HG02759 (cell line): ENCODE measurements around the gene GFOD2.

Experiments used
- ATAC-seq: cut with Tn5 transposase; IDR thresholded peaks from one replicate; pipeline ENCODE4 v1.9.1; 2021; ENCODE audit warnings: mild to moderate bottlenecking, moderate library complexity; ENCODE audit not compliant: unreplicated experiment

GFOD2 gene

GRCh38 chr16:67673712-67674580 is 45.2 kb downstream of the GFOD2 start:
- no peak for ATAC-seq

- ATAC-seq: no peak
Observed at GRCh38 chr16:67672739-67673662, 46.1 kb downstream of the GFOD2 start.

DNA sequence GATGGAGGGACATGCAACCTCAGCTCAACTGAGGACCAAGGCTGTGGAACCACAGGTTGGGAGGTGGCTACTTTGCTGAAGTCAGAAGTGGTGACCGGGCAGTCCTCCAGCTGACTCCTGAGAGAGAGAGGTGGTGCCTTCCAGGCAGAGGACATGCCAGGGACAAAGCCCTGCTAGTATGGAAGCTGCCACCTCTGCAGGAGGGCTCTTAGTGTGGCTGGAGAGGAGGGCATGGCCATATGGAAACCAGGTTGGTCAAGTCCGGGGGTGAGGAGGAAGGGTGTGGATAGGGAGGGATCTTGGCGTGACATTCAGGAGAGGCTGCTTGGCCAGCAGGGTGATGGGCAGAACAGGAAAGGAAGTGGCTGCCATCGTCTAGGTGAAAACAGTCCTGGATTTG is 46.8 kb downstream of the GFOD2 start:
- ATAC-seq: no peak

DNA sequence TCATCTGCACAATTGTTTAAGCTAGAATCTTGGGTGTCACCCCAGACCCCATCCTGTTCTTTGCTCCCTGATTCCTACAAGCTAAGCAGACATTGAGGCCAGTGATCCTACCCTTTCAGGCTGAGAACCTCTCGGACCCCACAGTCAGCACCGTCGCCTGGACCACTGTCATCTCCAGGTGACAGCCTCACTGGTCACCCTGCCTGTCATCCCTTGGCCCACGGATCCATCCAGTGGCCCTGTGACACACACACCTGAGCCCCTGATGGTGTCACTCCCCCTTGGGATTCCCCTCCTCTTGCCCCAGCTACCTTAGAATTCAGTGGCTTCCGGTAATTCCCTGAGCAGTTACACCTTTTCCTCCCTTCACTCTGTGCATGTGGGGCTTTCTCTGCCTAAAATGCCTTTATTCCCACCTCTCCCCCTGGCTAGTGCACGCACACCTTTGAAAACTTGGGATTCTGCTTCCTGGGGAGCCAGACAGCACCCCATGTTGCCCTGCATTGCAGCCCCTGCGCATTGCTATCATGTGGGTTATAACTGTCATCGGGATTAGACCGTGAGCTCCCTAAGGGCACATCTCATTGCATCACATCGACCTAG is 49.5 kb downstream of the GFOD2 start:
- no peak for ATAC-seq

DNA sequence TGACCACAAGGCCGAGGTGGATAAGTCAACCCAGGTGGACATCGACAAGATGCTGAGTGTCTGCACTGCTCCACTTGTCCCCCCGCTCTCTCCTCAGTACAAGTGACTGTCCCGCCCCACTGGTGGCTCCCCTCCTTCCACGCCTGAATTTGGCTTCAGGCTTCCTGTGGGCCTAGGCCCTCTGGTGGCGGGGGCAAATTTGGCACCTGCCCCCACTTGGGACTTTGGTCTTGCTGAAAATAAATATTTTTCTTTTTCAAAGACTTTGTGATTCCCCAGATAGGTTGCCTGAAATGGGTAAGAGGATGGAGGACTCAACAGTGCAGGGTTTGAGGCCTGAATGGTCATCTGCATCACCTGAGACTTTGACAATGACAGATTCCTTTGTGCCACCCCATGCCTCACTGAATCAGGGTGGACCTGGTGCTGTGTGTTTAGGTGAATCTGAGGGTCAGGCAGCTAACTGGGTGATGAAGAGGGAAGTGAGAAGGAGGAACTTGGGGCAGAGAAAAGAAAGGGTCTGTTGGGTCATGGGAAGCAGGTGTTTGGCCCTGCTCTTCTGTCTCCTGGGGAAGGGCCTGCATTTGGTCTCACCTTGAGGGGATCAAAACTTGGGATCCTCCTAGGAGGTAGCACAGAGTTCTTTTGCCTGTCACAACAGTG is 50.5 kb downstream of the GFOD2 start:
- no peak for ATAC-seq

- ATAC-seq: peak; percentile 73
Observed at GRCh38 chr16:67667817-67668494, 51.2 kb downstream of the GFOD2 start.

GRCh38 chr16:67667453-67667816 is 51.7 kb downstream of the GFOD2 start:
- ATAC-seq: no peak

- ATAC-seq: peak; percentile 66
Observed at GRCh38 chr16:67666559-67667452, 52.3 kb downstream of the GFOD2 start, which contains the start of the genes C16orf86 and ENKD1. C16orf86 (plus strand) TSS chr16:67666814; CDS start chr16:67666971, 157 bp downstream. ENKD1 (minus strand) TSS chr16:67666750; CDS start chr16:67666442, 308 bp downstream.

DNA sequence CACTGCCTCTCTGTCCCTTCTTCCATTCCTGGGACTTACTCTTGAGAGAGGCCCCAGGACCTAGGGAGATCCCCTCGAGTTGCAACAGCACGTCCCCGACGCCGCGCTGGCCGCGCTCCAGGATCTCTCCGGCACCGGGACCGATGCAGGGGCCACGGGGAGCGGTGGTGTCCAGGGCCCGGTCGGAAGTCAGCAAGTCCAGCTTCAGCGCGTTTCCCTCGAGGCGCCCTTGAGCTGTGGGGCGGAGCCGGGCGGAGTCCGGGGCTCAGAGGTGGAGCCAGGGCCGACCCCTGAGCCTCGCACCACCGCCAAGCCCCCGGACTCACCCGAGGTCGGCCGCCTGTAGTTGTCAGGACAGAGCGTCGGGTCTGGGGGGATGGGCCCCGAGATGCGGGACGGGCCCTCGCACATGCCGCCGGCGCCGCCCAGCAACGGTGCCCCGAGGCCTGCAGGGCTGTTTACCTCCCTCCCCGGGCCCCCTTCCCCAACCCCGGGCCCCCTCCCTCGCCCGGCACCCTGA is 53.0 kb downstream of the GFOD2 start:
- ATAC-seq: peak; percentile 11

- ATAC-seq: no peak
Observed at GRCh38 chr16:67665598-67665997, 53.5 kb downstream of the GFOD2 start.

DNA sequence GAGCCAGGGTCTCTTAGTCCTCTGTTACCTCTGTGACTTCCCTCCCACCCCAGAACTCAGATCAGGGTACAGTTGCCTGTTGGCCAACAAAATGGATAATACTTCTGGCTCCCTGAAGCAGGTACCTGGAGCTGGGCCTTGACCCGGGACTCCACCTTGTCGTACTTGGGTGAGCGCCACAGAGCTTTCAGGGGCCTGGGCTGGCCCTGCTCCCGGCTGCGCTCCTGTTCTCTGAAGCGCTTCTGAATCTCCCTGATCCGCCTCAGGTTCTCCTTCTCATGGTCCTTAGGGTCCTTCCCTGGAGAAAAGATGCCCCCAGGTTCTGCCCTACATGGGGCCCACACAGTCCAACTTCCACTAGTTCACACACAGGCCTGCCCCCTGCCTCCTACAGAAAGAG is 54.2 kb downstream of the GFOD2 start:
- no peak for ATAC-seq

DNA sequence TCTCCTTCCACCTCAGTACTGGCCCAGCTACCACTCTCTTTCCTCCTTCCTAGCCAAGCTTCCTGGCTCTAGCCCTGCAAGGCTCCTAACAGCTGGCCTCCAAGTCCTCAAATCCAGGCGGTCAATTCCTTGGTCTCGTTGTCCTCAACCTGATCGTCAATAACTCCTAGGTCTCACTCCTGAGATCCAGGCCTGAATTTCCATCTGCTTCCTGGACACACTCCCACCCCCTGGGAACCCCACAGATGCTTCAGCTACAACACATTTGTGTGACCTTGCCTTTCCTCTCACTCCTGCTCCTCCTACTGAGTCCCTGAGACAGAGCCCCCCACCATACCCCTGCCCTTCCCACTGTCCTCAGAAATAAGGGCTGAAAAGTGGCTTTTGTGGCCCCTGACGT is 54.9 kb downstream of the GFOD2 start:
- ATAC-seq: no peak

- ATAC-seq: no peak
Observed at GRCh38 chr16:67663877-67664222, 55.3 kb downstream of the GFOD2 start.

GRCh38 chr16:67663151-67663876 is 55.8 kb downstream of the GFOD2 start:
- no peak for ATAC-seq

- no peak for ATAC-seq
Observed at GRCh38 chr16:67662653-67663010, 56.5 kb downstream of the GFOD2 start.

DNA sequence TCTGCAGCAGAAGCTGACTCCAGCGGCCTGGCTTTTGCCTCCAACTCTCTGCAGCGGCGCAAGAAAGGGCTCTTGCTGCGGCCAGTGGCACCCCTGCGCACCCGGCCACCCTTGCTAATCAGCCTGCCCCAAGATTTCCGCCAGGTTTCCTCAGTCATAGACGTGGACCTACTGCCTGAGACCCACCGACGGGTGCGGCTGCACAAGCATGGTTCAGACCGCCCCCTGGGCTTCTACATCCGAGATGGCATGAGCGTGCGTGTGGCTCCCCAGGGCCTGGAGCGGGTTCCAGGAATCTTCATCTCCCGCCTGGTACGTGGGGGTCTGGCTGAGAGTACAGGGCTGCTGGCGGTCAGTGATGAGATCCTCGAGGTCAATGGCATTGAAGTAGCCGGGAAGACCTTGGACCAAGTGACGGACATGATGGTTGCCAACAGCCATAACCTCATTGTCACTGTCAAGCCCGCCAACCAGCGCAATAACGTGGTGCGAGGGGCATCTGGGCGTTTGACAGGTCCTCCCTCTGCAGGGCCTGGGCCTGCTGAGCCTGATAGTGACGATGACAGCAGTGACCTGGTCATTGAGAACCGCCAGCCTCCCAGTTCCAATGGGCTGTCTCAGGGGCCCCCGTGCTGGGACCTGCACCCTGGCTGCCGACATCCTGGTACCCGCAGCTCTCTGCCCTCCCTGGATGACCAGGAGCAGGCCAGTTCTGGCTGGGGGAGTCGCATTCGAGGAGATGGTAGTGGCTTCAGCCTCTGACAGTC is 57.0 kb downstream of the GFOD2 start:
- ATAC-seq: no peak

DNA sequence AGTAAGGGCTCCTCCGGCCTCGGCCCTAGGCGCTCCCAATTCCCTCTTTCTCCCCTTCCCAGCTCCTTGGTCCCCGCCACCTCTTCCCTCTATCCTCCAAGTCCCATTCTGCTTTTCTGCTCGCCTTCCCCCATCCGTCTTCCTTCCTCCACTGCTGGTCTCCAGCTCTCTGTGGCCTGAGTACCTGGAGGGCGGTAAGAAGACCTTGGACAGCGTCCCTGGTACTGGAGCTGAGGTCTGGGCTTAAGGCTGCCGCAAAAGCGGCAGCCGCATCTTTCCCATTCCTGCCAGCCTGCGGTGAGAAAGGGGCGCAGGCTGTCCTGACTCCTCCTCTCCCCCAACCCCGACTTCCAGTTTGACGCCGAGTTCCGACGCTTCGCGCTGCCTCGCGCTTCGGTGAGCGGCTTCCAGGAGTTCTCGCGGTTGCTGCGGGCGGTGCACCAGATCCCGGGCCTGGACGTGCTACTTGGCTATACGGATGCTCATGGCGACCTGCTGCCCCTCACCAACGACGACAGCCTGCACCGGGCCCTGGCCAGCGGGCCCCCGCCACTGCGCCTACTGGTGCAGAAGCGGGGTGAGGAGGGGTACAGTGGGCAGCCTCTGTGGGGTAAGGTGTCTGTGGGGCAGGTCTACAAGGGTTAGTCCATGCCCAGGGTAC is 57.9 kb downstream of the GFOD2 start:
- no peak for ATAC-seq
